Dermis blood vessel endothelial cell (primary cell): ENCODE results near the gene SLC43A3. TPM values are rescaled to one million over a fixed set of nuclear protein-coding genes. Genes with fewer than 3 reads are reported as not detected.
A peak's percentile ranks its signal among the peaks of the same experiment; 100 is the strongest.
"Not testable (repeated sequence)": the region's sequence is repeated elsewhere in the genome, so short reads cannot be mapped to it uniquely, and the experiment has no call there.

Experiments used
- DNase-seq: peaks from one replicate; pipeline ENCODE4 v3.0.0; 2010
- total RNA-seq: library from RNA; depleted of rRNA; stranded (reverse); fragments of >200 nt; gene quantifications from 2 replicates; pipeline ENCODE4 v1.2.3, GENCODE V29; 2014

SLC43A3 gene
- total RNA-seq, 1 donor from 2014 or later, result 57.7 TPM

GRCh38 chr11:57377107-57377506 is 49.8 kb downstream of the SLC43A3 start:
- no peak for DNase-seq

- no peak for DNase-seq
These were observed 50.5 kb downstream of the SLC43A3 start for GRCh38 chr11:57376095-57377090.

- DNase-seq, result no peak
These were observed 51.4 kb downstream of the SLC43A3 start for GRCh38 chr11:57375490-57375889.

GRCh38 chr11:57374966-57375365 is 52.0 kb downstream of the SLC43A3 start:
- no peak for DNase-seq

GRCh38 chr11:57373146-57373545 is 53.8 kb downstream of the SLC43A3 start:
- no peak for DNase-seq

- DNase-seq, result no peak
These were observed 56.0 kb downstream of the SLC43A3 start for GRCh38 chr11:57370941-57371340.

- DNase-seq, result peak; percentile 17
These were observed 56.7 kb downstream of the SLC43A3 start for GRCh38 chr11:57370251-57370650.

GRCh38 chr11:57368845-57369232 is 58.1 kb downstream of the SLC43A3 start:
- no peak for DNase-seq

GRCh38 chr11:57368106-57368844 is 58.6 kb downstream of the SLC43A3 start:
- peak; percentile 55 for DNase-seq

- no peak for DNase-seq
These were observed 61.9 kb downstream of the SLC43A3 start for GRCh38 chr11:57364851-57365660.

GRCh38 chr11:57363131-57364080 is 63.5 kb downstream of the SLC43A3 start:
- DNase-seq, result no peak

- DNase-seq, result no peak
These were observed 65.0 kb downstream of the SLC43A3 start for GRCh38 chr11:57361926-57362325.

GRCh38 chr11:57361420-57361819 is 65.5 kb downstream of the SLC43A3 start:
- DNase-seq, result not testable (repeated sequence)

- no peak for DNase-seq
These were observed 65.9 kb downstream of the SLC43A3 start for GRCh38 chr11:57360991-57361390.

GRCh38 chr11:57359896-57360690 is 66.8 kb downstream of the SLC43A3 start:
- DNase-seq, result no peak

- no peak for DNase-seq
These were observed 67.5 kb downstream of the SLC43A3 start for GRCh38 chr11:57359396-57359795.

- no peak for DNase-seq
These were observed 67.9 kb downstream of the SLC43A3 start for GRCh38 chr11:57358991-57359390.

GRCh38 chr11:57358543-57358961 is 68.4 kb downstream of the SLC43A3 start:
- no peak for DNase-seq

- no peak for DNase-seq
These were observed 69.1 kb downstream of the SLC43A3 start for GRCh38 chr11:57357856-57358255.

- no peak for DNase-seq
These were observed 69.6 kb downstream of the SLC43A3 start for GRCh38 chr11:57357310-57357709.
